Measurements from ENCODE around the gene MEIOSIN.

MEIOSIN gene

DNA sequence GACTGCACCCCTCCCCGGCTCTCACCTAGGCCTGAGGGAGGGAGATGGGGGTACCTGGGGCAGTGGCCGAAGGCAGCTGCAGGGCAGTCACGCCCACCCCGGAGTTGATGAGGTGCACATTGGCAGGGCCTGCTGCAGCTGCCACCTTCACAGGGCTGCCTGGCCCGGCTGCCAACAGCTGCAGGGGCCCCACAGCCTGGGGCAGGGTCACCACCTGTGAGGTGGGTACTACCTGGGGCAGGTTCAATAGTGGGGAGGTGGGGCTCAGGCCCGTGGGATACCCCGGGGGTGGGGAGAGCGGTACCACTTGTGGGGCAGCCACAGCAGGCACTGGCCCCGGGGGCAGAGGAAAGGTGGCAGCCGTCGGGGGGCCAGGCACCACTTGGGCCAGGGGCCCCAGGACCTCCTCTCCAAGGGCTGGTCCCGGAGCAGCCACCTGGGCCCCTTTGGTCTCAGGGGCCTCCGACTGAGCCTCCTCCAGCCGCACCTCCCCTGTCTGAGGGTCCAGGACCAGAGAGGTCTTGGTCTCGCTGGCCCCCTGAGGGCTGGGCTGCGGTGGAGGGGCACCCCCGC, 33.1 kb downstream of the MEIOSIN start:
- no peak for DNase-seq

DNA sequence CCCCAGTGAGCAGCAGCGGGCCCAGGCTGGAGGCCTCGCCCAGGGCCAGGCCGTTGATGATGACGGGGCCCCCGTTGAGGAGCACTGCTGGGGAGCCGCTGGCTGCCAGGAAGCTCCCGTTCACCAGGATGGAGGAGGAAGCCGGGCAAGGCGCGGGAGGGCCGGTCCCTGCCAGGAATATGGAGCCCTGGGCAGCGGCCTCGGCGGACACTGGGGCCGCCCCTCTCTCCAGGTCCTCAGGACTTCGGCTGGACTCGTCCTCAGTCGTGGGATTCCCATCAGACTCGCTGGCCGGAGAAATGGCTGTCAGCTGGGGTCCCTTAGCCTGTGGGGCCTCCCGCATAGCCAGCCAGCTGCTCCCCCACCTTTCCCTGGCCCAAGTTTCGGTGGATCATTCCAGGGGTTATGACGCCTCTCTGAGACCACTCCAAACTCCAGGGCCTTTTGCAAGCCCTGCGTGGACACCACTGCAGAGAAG, 33.7 kb downstream of the MEIOSIN start:
- DNase-seq, result no peak

DNA sequence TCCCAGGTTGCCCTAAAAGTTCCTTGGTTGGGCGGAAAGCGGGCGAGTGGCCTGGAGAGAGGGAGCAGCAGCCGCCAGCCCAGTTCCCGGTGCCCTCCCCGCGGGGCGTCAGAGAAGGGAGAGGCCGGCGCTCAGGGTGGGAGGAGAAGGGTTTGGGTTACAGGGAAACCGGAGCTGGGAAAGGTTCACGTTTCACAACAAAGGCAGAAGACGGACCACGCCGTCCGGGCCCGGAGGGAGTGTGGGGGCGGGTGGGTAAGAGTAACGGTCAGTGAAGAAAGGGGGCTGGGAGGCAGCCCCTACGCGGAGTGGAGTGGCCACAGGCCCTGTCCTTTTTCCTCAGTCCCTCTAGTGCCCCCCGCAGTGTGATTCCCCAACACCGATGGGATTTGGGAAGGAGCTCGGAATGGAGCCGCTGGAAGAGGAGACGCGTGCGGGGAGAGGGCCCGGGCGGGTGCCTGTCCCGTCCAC, 34.2 kb downstream of the MEIOSIN start:
- peak; percentile 15 to 31 for DNase-seq

DNA sequence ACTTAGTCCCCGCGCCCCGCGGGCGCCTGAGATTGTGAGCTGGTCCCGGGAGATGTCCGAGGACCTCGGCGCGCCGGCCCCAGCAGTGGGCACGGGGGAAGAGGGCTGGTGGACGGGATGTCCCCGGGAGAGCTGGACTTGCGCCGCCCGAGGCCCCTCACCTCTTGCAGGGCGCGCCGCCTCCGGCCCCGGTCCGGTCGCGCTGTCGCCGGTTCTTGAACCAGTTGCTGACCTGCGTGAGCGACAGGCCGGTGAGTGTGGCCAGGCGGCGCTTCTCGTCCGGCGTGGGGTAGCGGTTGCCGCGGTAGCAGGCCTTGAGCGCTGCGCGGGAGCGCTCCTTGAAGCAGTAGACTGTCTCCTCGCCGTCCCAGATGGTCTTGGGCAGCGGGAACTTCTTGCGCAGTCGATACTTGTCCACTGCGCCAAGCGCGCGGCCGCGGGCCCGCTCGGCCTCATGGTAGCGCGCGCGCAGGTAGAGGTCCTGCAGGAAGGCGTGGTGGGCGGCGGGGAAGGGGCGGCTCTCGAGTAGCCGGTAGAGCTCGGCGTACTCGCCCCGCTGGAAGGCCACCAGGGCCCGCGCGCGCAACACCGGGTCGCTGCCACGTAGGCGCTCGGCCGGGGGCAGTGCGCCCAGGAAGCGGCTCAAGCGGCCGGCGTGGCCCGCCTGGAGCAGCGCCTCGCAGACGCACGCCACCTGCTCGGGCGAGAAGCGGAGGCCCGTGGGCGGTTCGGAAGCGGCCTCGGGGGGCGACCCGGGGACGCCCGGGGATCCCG, 34.8 kb downstream of the MEIOSIN start:
- peak; percentile 11 to 76 for DNase-seq

DNA sequence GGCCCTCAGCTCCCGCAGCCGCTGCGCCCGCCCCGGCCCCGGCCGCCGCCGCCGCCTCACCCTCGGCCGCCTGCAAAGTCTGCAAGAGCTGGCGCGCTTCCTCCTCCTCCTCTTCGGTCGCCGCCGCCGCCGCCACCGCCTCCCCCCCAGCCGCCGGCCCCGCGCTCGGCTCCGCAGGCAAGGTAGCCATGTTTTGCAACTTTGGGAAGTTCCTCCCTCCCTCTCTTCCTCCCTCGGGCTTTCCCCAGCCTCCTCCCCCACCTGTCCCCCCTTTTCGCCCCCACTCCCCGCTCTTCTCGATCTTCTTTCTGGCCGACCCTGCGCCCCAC, 35.4 kb downstream of the MEIOSIN start:
- no peak for DNase-seq

DNA sequence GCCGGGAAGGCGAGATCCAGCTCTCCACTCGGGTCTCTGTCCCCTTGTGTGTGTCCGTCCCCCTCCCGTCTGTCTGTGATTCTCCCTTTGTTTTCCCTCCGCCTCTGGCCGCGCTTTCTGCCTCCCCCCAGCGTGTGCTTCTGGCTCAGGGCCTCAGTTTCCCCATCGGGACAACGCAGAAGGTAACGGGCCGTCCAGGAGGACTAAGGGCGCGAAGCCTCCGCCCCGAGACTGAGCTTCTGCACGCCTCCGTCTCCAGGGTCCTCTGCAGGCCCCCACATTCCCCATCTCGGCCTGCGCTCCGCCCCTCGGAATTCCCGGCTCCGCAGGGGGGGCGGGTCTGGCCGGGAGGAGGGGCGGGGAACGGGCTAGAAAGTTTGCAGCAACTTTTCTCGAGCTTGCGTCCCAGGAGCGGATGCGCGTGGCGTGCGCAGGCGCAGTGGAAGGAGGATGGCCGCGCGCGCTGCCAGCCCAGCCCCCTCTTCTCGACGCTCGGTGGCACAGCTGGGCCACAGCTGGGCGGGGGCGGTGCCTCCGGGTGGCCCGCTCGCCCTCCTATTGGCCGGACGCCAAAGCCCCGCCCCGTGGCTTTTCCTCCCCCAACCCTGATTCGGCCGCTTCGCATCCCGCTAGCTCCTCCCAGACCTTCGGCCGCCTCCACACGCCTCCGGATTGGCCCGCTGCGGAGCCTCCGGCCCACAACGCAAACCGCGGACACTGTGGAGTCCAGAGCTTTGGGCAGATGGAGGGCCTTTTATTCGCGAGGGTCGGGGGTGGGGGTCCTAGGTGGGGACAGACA, 35.9 kb downstream of the MEIOSIN start, which contains the start of gene SIX5:
Gene SIX5 (minus strand): TSS at position 269 of the 799 bp plus-strand sequence. CDS start 408 bp downstream, outside the sequence.
- peak; percentile 90 to 92 for DNase-seq

DNA sequence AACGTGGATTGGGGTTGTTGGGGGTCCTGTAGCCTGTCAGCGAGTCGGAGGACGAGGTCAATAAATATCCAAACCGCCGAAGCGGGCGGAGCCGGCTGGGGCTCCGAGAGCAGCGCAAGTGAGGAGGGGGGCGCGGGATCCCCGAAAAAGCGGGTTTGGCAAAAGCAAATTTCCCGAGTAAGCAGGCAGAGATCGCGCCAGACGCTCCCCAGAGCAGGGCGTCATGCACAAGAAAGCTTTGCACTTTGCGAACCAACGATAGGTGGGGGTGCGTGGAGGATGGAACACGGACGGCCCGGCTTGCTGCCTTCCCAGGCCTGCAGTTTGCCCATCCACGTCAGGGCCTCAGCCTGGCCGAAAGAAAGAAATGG, 36.6 kb downstream of the MEIOSIN start:
- peak in 1 of 2 experiments; percentile 55 for DNase-seq

DNA sequence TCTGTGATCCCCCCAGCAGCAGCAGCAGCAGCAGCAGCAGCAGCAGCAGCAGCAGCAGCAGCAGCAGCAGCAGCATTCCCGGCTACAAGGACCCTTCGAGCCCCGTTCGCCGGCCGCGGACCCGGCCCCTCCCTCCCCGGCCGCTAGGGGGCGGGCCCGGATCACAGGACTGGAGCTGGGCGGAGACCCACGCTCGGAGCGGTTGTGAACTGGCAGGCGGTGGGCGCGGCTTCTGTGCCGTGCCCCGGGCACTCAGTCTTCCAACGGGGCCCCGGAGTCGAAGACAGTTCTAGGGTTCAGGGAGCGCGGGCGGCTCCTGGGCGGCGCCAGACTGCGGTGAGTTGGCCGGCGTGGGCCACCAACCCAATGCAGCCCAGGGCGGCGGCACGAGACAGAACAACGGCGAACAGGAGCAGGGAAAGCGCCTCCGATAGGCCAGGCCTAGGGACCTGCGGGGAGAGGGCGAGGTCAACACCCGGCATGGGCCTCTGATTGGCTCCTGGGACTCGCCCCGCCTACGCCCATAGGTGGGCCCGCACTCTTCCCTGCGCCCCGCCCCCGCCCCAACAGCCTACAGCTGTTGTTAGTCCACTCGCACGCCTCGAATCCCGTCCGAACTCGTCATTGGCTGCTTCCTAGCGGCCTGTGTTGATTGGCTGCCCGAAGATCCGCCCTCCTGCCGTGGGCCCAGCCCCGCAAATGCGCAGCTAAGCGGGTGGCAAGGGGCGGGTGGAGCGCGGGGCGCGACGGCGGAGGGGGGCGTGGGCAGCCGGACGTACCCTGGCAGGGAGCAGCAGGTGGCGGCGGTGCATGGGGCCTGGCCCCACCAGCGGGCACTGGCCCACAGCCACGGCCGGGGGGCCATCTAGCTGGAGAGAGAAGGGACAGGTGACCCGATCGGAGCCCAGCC, 37.2 kb downstream of the MEIOSIN start:
- peak; percentile 94 to 96 for DNase-seq

DNA sequence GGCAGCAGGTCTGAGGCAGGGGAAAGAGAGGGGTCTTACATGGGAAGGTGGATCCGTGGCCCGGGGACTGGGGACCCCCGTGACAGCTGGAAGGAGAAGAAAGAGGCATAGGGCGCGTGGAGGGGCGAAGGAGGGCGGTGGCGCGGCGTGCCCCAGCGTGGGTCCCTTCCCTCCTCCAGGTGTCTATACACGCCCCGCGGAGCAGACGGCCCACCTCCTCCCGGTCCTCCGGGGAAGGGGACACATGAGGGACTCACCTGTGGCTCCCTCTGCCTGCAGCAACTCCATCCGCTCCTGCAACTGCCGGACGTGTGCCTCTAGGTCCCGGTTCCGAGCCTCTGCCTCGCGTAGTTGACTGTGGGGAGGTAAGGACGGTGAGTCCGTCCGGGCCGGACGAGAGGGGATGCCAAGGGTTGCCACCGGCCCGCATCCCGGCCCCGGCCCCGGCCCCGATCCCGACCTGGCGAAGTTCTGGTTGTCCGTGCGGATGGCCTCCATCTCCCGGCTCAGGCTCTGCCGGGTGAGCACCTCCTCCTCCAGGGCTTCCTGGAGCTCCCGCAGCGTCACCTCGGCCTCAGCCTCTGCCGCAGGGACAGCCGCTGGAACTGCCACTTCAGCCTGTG, 38.2 kb downstream of the MEIOSIN start:
- DNase-seq, result no peak

DNA sequence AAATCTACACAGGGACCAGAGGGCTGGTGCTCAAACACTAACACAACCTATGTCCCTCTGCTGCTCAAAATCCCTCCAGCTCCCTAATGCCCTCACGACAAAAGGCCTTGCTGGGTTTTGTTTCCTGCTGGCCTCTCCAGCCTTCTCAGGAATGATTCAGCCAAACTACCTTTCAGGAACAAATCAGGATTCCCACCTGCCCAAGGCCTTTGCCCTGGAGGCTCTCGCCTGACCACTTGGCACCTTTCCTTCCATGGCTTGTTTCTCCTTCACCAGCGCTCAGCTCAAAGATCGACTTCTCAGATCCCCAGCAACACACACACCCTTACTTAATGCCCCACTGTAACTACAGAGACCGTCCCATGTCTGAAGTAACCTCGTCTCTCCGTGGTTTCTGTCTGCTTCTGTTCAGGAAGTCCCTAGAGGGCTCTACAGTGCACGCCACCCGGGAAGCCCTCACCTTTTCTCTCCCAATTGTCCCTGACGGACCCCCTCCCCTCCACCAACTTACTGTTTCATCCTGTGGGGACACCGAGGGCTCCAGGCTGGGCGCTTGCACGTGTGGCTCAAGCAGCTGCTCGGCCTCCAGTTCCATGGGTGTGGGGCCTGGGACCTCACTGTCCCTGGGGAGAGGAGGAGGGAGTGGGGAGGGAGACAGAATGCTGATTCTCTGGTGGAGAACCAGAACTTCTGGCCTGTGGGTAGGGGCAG, 39.0 kb downstream of the MEIOSIN start:
- no peak for DNase-seq

DNA sequence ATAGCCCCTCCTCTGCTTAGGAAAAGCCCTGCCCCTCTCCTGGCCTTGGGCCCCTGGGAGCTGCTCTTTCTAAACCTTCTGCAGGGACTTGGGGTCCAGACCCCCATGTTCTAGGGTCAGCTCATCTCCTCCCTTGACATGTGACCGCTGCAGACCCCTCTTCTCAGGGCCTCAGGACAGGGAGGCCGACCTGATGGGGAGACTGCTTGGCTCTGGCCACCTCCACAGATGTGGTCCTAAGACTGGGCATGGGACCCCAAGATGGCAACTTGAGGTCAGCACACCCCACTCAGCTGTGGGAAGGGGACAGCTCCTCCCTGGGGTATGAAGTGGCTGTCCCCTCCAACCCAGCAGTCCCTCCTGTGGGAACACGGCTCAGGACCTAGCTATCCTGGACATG, 39.7 kb downstream of the MEIOSIN start:
- no peak for DNase-seq

DNA sequence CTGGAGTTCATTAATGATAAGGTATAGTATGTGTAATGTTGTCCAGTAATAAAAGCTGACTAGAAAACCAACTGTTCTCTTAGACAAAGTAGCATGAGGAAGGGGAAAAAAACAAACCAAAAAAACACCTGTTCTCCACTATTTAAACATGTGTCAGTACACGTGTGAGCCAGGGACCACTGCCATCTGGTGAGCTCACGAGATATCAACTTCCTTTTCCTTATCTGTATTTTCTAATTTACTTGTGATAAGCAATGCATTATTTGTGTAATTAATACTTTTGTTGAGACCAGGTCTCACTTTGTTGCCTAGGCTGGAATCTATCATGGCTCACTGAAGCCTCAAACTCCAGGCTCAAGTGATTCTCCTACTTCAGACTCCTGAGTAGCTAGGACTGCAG, 40.1 kb downstream of the MEIOSIN start:
- no peak for DNase-seq

DNA sequence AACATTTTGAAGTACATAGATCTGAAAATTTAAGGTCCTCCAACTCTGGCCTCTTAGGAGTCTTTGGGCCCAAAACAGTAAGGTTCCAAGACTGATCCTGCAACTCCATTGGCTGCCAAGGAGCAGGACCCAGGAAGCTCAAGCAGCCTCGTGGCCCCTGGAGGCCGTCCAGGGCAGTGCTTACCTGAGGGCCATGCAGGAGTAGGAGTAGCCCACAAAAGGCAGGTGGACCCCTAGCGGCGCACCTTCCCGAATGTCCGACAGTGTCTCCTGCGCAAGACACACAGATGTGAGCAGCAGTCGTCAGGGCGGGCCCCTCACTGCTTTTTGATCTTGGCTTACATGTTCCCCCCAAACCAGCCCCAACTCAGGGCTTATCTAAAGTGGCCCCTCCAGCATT, 41.5 kb downstream of the MEIOSIN start:
- DNase-seq, result no peak

DNA sequence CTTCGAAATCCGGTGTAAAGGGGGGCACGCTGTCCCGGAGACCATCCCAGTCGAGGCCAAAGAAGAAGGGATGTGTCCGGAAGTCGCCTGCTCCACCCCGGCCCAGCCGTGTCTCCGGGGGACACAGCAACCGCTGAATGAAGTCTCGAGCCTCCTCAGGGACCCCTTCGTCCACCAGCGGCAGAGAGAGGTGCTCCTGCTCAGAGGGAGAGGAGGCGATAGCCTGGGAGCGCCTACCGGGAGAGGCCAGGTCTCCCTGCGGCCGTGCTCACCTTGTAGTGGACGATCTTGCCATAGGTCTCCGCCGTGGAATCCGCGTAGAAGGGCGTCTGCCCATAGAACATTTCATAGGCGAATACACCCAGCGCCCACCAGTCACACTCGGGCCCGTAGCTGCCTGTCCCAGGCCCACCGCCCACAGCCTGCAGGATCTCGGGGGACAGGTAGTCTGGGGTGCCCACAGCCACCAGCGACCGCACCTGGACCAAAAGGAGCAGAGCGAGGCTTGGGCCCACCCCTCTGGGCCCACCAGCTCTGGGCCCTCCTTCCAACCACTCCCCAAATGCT, 44.2 kb downstream of the MEIOSIN start:
- DNase-seq, result no peak

DNA sequence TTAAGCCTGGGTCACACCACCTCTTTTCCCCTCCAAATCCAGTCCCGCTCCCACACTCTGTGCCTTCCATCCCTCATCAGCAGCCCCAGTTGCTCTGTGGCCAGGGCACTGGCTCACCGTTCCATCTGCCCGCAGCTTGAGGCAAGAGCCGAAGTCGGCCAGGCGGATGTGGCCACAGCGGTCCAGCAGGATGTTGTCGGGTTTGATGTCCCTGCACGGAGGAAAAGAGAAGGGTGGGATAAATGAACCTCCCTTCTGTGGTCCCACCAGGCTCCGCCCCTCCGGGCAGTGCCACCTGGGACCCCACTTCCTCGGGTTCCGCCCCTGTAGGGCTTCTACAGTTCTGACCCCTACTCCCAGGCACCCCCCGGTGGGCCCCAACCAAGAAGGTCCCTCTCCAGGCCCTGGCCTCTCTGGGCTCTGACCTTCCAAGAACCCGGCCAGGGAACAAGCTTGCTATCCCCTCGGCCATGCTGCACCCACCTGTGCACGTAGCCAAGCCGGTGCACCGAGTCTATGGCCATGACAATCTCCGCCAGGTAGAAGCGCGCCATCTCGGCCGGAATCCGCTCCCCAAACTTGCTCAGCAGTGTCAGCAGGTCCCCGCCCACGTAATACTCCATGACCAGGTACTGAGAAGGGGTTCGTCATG, 44.9 kb downstream of the MEIOSIN start:
- DNase-seq, result no peak

DNA sequence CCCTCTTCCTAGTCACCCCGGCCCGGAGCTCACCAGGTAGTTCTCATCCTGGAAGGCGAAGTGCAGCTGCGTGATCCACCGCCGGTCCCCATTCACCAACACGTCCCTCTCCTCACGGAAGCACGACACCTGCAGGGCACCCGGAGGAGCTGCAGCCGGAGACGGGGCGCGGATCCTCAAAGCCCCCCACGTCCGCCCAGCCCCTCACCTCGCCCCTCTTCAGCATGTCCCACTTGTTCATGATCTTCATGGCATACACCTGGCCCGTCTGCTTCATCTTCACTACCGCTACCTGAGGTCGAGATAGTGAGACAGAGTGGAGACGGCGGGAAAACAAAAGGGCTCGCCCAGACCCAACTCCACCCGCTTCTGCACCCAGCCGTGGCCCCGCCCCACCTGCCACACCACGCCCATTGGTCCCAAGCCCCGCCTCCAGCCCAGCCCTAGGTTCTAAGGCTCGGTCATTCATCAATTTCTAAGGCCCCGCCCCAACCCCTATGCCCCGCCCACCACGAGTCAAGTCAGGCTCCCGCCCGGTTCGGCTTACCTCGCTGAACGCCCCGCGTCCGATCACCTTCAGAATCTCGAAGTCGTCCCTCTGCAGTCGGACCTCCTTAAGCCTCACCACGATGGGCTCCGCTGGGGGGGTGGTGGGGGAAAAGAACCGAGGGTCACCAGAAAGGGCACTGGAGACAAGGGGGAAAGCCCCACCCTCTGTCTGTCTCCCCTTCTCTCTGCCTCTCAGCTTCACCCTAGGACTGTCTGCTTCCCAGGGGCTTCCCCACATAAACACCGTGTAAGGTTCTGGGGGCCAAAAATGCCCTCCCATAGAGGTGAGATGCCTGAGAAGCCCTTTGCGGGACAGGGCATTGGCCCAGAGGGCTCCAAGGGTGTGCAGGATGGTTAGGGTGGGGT, 46.2 kb downstream of the MEIOSIN start:
- no peak for DNase-seq

DNA sequence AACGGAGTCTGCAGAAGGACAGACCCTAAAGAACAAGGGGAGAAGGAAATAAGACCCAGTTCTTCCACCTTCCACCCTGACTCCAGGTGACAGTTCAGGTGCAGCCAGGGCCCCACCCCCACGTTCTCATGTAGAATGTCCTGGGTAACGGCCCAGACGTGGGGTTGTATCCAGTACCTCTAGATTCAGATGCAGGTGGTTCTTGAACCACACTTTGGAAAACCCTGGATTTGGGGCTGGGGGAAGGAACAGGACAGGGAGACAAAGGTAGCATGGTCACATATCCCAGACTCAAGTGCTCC, 46.9 kb downstream of the MEIOSIN start:
- no peak for DNase-seq

DNA sequence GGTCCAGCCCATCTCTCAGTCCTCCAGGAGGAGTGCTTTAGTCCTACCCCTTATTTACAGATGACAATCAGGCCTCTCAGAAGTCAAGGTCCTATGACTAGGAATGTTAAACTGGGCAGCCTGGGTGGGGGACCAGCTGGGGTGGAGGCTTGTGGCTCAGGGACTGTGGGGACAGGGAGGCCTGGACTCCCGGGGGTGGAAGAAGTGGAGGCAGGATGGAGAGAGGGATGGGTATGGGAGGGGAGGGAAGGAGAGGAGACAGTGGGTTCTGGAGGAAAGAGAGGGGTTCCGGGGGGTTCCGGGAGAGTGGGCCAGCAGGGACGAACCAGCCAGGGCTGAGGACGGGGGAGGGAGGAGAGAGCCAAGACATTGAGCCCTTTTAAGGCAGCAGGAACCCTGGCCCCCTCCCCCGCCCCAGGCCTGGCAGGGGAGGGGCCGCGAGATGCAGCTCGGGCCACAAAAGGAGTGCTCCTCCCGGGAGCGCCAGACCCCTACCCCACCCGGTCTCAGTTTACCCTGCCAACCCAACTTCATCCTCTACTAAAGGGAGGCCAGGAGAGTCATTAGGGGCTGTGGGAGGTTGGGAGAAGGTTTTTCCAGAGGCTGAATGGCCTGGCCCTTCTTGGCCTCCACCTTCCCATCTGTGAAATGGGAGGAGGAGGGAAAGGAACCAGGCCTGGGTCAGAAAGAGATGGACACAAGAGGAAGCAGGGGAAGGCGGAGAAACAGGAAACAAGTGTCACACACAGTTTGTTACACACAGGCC, 47.4 kb downstream of the MEIOSIN start:
- DNase-seq, result no peak

Data from NCI-H524 (cell line).